ENCODE results near the gene PHF21A. TPM values are rescaled to one million over a fixed set of nuclear protein-coding genes. Genes with fewer than 3 reads are reported as not detected.
A peak's percentile ranks its signal among the peaks of the same experiment; 100 is the strongest.

PHF21A gene
- total RNA-seq, 1 donor from 2014 or later = 69.3 TPM

- Mint-ChIP-seq H3K4me3 (ENCODE audit: unreplicated experiment) (no peak overlapping the region), H3K27me3 (ENCODE audit: low read depth, unreplicated experiment) (no peaks in the 10 kb centered on the region), H3K27ac (ENCODE audit: unreplicated experiment) (no peak overlapping the region), H3K4me1 (ENCODE audit: low read depth, unreplicated experiment) (no peaks in the 10 kb centered on the region), H3K36me3 (ENCODE audit: low read depth, unreplicated experiment) (peaks cover 28% of the 10 kb centered on the region), H3K9me3 (ENCODE audit: unreplicated experiment) (no peaks in the 10 kb centered on the region)
- H3K9me3 ChIP-seq (ENCODE audit: insufficient read depth, low read depth, low read length) = no peaks in the 10 kb centered on the region
- H2AFZ ChIP-seq (ENCODE audit: low read depth, low read length) = no peak overlapping the region
- H3K4me2 ChIP-seq (ENCODE audit: low read length) = no peak overlapping the region
- no peaks in the 10 kb centered on the region for H3K79me2 ChIP-seq (ENCODE audit: insufficient read depth, low read length)
- no peak overlapping the region for H3K9ac ChIP-seq (ENCODE audit: low read length)
- FAIRE-seq = no peak
- H3K4me3 ChIP-seq (ENCODE audit: insufficient read depth, low read depth, low read length) = no peak overlapping the region
- peaks cover 9% of the 10 kb centered on the region for H3K36me3 ChIP-seq (ENCODE audit: insufficient read depth, low read length)
- H3K4me1 ChIP-seq (ENCODE audit: insufficient read depth, low read length) = no peaks in the 10 kb centered on the region
- no peak for DNase-seq (ENCODE audit: low read depth)
- TF ChIP-seq EZH2 (IDR thresholded peaks at IDR 0.05; ENCODE audit: insufficient read depth, low read length) = no peak
- TF ChIP-seq, protein P1, sequence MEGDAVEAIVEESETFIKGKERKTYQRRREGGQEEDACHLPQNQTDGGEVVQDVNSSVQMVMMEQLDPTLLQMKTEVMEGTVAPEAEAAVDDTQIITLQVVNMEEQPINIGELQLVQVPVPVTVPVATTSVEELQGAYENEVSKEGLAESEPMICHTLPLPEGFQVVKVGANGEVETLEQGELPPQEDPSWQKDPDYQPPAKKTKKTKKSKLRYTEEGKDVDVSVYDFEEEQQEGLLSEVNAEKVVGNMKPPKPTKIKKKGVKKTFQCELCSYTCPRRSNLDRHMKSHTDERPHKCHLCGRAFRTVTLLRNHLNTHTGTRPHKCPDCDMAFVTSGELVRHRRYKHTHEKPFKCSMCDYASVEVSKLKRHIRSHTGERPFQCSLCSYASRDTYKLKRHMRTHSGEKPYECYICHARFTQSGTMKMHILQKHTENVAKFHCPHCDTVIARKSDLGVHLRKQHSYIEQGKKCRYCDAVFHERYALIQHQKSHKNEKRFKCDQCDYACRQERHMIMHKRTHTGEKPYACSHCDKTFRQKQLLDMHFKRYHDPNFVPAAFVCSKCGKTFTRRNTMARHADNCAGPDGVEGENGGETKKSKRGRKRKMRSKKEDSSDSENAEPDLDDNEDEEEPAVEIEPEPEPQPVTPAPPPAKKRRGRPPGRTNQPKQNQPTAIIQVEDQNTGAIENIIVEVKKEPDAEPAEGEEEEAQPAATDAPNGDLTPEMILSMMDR (IDR thresholded peaks at IDR 0.05; ENCODE audit: insufficient read depth, low read depth, low read length) = no peak
- no peaks in the 10 kb centered on the region for H3K27me3 ChIP-seq (ENCODE audit: insufficient read depth, low read length)
- H3K27ac ChIP-seq (ENCODE audit: low read depth, low read length) = no peak overlapping the region
- no peaks in the 10 kb centered on the region for H4K20me1 ChIP-seq (ENCODE audit: insufficient read depth, low read length)
Observed at GRCh38 chr11:45942381-45942780, 178.9 kb downstream of the PHF21A start.

GRCh38 chr11:45941285-45941684 is 180.0 kb downstream of the PHF21A start:
- Mint-ChIP-seq H3K4me1 (ENCODE audit: low read depth, unreplicated experiment) (peaks cover 5% of the 10 kb centered on the region), H3K27me3 (ENCODE audit: low read depth, unreplicated experiment) (no peaks in the 10 kb centered on the region), H3K4me3 (ENCODE audit: unreplicated experiment) (no peak overlapping the region), H3K36me3 (ENCODE audit: low read depth, unreplicated experiment) (peaks cover 20% of the 10 kb centered on the region), H3K27ac (ENCODE audit: unreplicated experiment) (no peak overlapping the region), H3K9me3 (ENCODE audit: unreplicated experiment) (no peaks in the 10 kb centered on the region)
- FAIRE-seq (no peak), DNase-seq (ENCODE audit: low read depth) (no peak)
- H3K9me3 ChIP-seq (ENCODE audit: insufficient read depth, low read depth, low read length) = no peaks in the 10 kb centered on the region
- H2AFZ ChIP-seq (ENCODE audit: low read depth, low read length) = no peak overlapping the region
- no peak overlapping the region for H3K4me2 ChIP-seq (ENCODE audit: low read length)
- no peaks in the 10 kb centered on the region for H4K20me1 ChIP-seq (ENCODE audit: insufficient read depth, low read length)
- no peak overlapping the region for H3K4me3 ChIP-seq (ENCODE audit: insufficient read depth, low read depth, low read length)
- H3K27me3 ChIP-seq (ENCODE audit: insufficient read depth, low read length) = no peaks in the 10 kb centered on the region
- H3K4me1 ChIP-seq (ENCODE audit: insufficient read depth, low read length) = no peaks in the 10 kb centered on the region
- TF ChIP-seq EZH2 (IDR thresholded peaks at IDR 0.05; ENCODE audit: insufficient read depth, low read length) = no peak
- TF ChIP-seq, protein P1 (IDR thresholded peaks at IDR 0.05; ENCODE audit: insufficient read depth, low read depth, low read length) = no peak
- H3K27ac ChIP-seq (ENCODE audit: low read depth, low read length) = no peak overlapping the region
- no peak overlapping the region for H3K9ac ChIP-seq (ENCODE audit: low read length)
- H3K79me2 ChIP-seq (ENCODE audit: insufficient read depth, low read length) = no peaks in the 10 kb centered on the region
- peaks cover 7% of the 10 kb centered on the region for H3K36me3 ChIP-seq (ENCODE audit: insufficient read depth, low read length)

DNA sequence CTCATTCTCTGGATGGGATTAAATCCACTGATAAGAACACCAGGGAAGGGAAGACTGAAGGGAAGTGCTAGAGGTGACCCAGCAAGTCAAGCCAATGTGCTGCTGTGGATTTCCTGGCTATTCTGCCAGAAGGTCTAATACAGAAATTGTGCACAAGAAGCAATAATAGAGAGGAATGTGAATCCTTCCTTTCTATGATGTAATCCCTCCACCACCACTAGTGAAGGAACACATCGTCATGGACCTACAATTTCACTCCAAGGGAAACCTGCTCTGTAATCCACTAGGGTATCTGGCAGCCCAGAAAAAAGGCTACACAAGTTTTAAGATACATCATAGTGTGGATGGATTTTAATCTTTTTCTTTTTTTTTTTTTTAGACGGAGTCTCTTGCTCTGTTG is 181.4 kb downstream of the PHF21A start:
- no peak overlapping the region for H3K27ac ChIP-seq (ENCODE audit: low read depth, low read length)
- H3K27me3 ChIP-seq (ENCODE audit: insufficient read depth, low read length) = no peaks in the 10 kb centered on the region
- FAIRE-seq (no peak), DNase-seq (ENCODE audit: low read depth) (no peak)
- Mint-ChIP-seq H3K4me3 (ENCODE audit: unreplicated experiment) (no peak overlapping the region), H3K36me3 (ENCODE audit: low read depth, unreplicated experiment) (peaks cover 14% of the 10 kb centered on the region), H3K27ac (ENCODE audit: unreplicated experiment) (peak overlapping the region; percentile 58), H3K9me3 (ENCODE audit: unreplicated experiment) (no peaks in the 10 kb centered on the region), H3K4me1 (ENCODE audit: low read depth, unreplicated experiment) (peaks cover 5% of the 10 kb centered on the region), H3K27me3 (ENCODE audit: low read depth, unreplicated experiment) (no peaks in the 10 kb centered on the region)
- H4K20me1 ChIP-seq (ENCODE audit: insufficient read depth, low read length) = no peaks in the 10 kb centered on the region
- no peak overlapping the region for H3K9ac ChIP-seq (ENCODE audit: low read length)
- H3K79me2 ChIP-seq (ENCODE audit: insufficient read depth, low read length) = no peaks in the 10 kb centered on the region
- H3K4me2 ChIP-seq (ENCODE audit: low read length) = no peak overlapping the region
- no peaks in the 10 kb centered on the region for H3K9me3 ChIP-seq (ENCODE audit: insufficient read depth, low read depth, low read length)
- peaks cover 6% of the 10 kb centered on the region for H3K36me3 ChIP-seq (ENCODE audit: insufficient read depth, low read length)
- no peaks in the 10 kb centered on the region for H3K4me1 ChIP-seq (ENCODE audit: insufficient read depth, low read length)
- H3K4me3 ChIP-seq (ENCODE audit: insufficient read depth, low read depth, low read length) = no peak overlapping the region
- no peak overlapping the region for H2AFZ ChIP-seq (ENCODE audit: low read depth, low read length)
- TF ChIP-seq, protein P1 (IDR thresholded peaks at IDR 0.05; ENCODE audit: insufficient read depth, low read depth, low read length) = no peak

Data from astrocyte (in vitro differentiated cells and primary cell).